GM21528 (cell line): ENCODE data around the gene ARTN.

Experiments
- ATAC-seq: cut with Tn5 transposase; IDR thresholded peaks from one replicate; pipeline ENCODE4 v1.9.1; 2021; ENCODE audit warnings: mild to moderate bottlenecking, moderate library complexity; ENCODE audit not compliant: unreplicated experiment, low FRiP score

The ARTN gene

GRCh38 chr1:43946236-43947060 lies 12.8 kb downstream of the ARTN start, which contains the start of gene IPO13:
Gene IPO13, plus strand, starts transcription at chr1:43946950. Its CDS starts 651 bp downstream, at chr1:43947601.
- peak; percentile 91 for ATAC-seq

DNA sequence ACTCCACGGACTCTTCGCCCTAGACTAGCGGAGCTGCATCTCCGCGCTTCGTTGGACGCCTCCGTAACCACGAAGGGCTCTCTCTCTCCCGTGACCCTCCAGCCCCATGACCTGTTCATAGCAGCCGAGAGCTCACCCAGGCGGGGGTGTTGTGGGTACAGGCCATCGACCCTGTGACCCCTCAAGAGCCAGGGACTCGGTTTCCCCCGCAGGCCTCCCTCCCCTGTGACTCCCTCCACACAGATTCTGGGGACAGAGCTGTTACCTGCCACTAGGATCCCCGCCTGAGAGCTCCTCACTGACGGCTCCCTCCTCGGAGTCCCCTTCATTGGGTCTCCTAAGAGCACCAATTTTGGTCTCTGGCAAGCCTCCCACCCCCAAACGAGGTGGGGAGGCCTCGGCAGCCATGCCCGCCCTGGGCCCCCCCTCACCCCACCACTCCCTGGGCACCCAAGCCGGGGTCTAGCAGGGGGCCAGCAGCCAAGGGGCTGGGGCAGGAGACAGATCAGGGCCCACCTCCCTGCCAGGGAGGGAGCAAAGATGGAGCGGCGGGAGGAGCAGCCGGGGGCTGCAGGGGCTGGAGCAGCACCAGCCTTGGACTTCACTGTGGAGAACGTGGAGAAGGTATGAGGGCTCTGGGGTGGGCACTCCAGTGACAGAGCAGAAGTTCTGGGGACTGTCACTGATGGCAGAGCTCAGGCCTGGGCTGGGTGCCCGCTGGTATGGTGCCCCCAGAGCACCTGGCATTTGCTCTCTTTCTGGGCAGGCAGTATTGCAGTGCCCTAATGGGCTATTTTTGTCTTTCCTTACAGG lies 13.7 kb downstream of the ARTN start:
- ATAC-seq, result peak; percentile 34

GRCh38 chr1:43947874-43948437 lies 14.4 kb downstream of the ARTN start:
- no peak for ATAC-seq

DNA sequence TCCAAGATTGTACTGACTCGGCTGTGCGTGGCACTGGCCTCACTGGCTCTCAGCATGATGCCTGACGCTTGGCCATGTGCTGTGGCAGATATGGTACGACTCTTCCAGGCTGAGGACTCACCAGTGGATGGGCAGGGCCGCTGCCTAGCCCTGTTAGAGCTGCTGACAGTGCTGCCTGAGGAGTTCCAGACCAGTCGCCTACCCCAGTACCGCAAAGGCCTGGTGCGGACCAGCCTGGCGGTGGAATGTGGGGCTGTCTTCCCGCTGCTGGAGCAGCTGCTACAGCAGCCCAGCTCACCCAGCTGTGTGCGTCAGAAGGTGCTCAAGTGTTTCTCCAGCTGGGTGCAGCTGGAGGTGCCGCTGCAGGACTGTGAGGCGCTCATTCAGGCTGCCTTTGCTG lies 16.1 kb downstream of the ARTN start:
- no peak for ATAC-seq

GRCh38 chr1:43951021-43951985 lies 17.7 kb downstream of the ARTN start:
- no peak for ATAC-seq

DNA sequence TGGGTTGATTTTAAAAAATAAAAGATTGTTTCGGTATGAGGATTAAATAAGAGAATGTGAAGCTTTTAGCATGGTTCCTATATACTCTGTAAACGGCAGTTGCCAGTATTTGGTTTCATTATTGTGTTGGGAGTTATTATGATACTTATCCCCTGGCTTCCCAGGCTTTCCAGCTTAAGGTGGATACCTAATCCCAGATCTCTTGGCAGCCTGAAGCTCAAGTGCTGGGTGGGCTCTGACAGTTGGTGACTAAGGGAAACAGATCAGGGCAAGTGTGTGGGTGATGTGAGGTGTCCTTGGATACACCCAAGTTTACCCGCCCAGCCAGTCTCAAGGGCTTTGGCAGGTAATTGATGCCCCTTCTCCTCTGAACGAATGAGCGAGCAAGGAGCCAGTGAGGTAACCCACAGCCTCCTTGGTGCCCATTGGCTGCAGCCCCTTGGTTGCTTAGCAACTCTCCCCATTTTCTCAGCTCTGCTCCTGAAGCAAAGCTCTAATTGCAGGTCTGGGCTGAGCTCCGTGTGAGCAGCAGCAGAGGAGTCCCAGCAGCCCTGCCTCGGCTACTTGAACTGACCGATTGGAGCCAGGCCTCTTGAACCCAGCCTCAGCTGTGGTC lies 19.2 kb downstream of the ARTN start:
- no peak for ATAC-seq

GRCh38 chr1:43953361-43953760 lies 19.8 kb downstream of the ARTN start:
- no peak for ATAC-seq

- ATAC-seq, result no peak
These were observed 20.4 kb downstream of the ARTN start for GRCh38 chr1:43954036-43954435.

GRCh38 chr1:43956234-43956633 lies 22.6 kb downstream of the ARTN start:
- no peak for ATAC-seq

GRCh38 chr1:43957407-43958040 lies 23.9 kb downstream of the ARTN start:
- ATAC-seq, result no peak

GRCh38 chr1:43958351-43959255 lies 25.0 kb downstream of the ARTN start:
- ATAC-seq, result no peak

DNA sequence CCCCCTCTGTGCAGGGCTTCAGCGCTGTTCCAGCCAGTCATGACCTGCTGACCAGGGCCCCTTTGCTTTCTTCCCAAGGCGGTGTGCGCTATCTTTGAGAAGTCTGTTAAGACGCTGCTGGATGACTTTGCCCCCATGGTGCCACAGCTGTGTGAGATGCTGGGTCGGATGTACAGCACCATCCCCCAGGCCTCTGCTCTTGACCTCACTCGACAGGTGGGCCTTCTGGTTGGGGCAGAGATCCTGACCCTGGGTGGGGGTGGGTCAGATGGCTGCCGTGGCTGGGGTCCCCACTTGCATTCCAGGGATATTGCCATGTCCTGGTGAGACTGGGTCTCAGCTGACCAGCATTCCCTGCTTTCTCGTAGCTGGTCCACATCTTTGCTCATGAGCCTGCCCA lies 27.2 kb downstream of the ARTN start:
- no peak for ATAC-seq

GRCh38 chr1:43961692-43962091 lies 28.1 kb downstream of the ARTN start:
- no peak for ATAC-seq

DNA sequence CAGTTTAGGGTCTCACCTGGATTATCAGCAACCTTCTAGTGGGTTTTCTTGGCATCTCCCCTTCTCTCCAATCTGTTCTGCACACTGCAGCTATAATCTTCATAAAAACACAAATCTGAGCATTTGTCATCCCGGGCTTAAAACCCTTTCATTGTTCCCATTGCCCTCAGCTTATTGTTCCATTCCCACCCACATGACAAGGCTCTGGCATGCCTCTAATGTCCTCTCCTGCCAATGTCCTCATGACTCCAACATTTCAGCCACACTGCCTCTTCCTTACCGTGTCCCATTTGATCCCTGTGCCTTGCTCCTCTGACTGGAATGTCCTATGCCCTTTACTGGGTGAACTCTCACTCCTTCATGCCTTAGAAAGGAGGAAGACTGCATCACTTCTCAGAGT lies 28.7 kb downstream of the ARTN start:
- no peak for ATAC-seq

DNA sequence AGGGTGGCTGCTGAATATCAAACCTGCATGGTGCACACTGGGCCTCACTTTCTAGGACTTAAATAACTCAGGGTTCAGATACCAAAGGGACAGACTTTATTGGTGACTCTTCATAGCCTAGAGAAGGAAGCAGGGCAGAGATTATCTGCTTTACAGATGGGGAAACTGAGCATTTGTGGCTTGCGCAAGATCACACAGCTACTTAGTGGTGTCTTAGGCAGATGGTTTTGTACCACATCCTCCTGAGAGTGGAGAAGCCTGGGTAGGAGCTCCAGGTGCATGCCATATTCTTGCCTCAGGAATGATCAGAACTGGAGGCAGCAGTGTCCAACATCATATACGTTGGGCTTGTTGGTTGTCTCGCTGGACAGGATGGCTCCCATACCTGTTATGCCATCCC lies 29.4 kb downstream of the ARTN start:
- no peak for ATAC-seq

DNA sequence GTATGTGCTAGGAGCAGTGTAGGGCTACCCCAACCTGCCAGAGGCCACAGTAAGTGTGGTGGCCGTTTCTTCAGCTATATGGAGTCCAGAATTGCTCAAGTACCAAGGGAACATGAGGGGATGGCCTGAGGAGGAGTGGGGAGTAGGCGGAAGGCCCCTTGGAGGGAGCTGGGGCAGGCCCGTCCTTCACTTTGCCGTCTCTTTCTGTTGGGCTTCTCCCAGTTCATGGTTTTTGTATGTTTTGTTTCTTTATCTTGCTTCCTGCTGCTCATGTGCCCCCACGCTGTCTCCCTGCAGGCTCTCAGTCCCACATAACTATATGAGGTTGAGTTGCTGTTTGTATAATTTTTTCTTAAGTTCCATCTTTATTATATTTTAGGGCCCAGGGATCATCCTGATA lies 30.3 kb downstream of the ARTN start:
- no peak for ATAC-seq

DNA sequence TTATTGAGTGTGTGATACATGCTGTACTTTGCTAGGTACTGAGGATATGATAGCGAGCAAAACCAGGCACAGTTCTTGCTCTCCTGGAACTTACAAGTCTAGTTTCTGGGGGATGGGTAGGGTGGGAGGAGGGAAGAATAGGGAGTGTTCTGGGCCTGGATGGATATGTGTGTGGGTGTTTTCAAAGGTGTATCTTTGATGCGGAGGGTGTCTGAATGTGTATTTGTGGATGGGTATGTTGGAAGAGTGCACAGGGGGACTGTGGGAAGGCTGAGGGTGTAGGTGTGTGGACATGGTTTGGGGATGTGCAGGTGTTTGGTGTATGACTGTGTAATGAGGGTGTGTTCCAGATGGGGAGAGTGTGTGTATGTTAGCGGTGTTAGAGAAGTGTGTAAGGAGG lies 31.7 kb downstream of the ARTN start:
- no peak for ATAC-seq

DNA sequence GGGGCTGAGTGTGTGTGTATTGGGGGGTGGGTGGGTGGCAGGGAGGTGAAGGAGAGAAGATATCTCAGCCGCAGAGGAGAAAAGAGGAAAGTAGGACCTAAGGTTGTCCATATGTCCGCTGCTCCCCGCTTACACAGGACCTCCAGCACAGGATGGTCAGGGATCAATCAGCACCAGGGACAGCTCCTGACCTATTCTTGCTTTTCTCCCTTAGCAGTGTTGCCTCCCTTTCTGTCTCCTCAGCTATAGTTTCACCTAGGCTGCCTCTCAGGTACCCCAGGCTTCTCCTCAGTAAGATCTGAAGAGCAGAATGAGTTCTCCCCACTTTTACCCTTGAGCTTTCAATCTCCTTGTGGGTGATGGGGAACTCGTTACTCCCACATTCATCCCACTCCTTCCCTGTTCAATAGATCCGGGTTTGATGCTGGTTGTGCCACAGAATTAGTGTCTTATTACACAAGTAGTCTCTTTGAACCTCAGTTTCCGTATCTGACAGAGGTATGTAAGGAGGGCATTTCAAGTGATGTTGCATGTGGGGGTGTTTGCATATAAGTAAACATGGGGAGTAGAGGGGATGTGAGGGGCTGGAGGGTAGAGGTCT lies 34.8 kb downstream of the ARTN start:
- ATAC-seq, result no peak
